ENCODE results near the gene PTPRN2.

DNA sequence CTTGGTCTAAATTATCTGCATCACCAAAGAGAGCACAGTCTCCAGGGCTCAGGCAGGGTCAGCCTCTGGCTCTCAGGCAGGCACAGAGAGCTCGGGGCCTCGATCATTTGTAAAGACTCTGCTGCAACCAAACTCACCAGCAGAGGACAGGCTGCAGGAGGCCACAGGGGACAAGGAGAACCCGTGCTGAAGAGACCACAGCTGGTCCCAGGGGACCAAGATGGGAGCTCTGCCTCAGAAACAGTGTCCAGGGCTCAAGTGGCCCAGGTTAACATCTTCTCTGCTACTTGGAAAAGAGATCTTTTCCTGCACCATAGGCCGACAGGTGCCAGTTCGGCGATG is 543.2 kb downstream of the PTPRN2 start:
- TF ChIP-seq, protein P1, sequence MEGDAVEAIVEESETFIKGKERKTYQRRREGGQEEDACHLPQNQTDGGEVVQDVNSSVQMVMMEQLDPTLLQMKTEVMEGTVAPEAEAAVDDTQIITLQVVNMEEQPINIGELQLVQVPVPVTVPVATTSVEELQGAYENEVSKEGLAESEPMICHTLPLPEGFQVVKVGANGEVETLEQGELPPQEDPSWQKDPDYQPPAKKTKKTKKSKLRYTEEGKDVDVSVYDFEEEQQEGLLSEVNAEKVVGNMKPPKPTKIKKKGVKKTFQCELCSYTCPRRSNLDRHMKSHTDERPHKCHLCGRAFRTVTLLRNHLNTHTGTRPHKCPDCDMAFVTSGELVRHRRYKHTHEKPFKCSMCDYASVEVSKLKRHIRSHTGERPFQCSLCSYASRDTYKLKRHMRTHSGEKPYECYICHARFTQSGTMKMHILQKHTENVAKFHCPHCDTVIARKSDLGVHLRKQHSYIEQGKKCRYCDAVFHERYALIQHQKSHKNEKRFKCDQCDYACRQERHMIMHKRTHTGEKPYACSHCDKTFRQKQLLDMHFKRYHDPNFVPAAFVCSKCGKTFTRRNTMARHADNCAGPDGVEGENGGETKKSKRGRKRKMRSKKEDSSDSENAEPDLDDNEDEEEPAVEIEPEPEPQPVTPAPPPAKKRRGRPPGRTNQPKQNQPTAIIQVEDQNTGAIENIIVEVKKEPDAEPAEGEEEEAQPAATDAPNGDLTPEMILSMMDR (IDR thresholded peaks at IDR 0.05) = no peak
- no peak for TF ChIP-seq POLR2AphosphoS5 (IDR thresholded peaks at IDR 0.05)
- no peak for TF ChIP-seq POLR2A (IDR thresholded peaks at IDR 0.05)
